Measurements from ENCODE around the gene ABCF1. TPM values are rescaled to one million over a fixed set of nuclear protein-coding genes. Genes with fewer than 3 reads are reported as not detected.

ABCF1 gene
- polyA plus RNA-seq, 4 donors: 66.8 to 79.0 (median 71.5) TPM

DNA sequence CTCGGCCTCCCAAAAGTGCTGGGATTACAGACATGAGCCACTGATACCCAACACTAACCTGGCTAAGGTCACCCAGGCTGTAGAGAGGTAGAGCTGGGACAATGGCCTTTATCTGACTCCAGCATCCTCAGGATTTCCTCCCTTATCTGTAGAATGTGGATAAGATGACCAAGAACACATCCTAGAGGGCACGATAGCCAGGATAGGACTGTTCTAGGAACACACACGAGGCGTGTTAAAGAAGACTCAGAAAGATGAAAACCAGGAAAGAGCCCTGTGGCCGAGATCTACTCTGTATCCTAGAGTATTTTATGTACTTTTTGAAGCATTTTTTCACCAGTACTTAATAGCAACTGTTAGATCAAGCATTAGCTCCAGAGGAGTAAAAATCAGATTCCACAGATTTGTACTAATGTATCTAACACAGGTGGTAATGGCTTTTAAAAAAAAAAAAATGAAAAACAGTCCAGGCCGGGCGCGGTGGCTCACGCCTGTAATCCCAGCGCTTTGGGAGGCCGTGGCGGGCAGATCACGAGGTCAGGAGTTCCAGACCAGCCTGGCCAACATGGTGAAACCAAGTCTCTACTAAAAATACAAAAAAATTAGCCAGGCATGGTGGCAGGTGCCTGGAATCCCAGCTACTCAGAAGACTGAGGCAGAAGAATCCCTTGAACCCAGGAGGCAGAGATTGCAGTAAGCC is 28.5 kb downstream of the ABCF1 start:
- no peak for DNase-seq (ENCODE audit: low read depth in 4 of 4, low spot score in 2 of 4)

DNA sequence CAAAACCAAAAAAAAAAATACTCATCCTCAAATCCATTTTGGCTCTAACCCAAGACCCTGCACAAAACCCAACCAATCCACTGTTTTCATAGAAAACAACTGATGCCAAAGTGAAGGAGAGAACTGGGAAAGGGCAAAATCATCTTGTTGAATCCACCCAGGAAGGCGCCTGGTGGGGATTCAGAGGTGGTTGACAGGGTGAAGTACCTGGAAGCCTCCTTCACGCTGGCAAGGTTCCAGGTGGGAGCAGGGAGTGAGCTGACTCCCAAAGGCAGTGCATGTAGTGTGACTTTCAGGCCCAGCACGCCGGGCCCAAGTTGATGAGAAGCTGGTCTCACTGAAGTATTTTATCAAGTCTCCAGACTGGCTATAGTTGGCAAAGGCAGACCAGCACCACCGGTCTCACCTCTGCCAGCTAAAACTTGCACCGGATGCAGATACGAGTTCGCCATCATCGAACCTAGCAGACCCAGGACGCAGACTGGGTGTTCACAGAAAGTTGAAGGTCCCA is 29.3 kb downstream of the ABCF1 start:
- DNase-seq (ENCODE audit: low read depth in 4 of 4, low spot score in 2 of 4): no peak

DNA sequence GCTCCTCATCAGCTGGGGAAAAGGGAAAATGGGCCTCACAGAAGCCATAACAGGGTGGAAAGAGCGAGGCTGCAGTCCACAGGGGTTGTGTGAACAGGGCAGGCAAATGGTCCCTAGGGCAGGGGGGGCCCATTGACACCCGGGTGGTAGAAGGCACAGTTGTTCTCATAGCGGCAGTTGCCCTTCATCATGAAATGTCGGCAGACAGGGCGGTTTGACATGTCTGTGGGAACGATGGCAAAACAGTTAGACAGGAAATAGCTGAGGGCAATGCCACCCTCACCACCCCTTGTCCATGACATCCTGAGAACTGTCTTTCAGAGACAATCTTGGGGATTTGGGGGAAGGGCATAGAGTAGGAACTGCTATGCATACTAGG is 30.2 kb downstream of the ABCF1 start:
- no peak for DNase-seq (ENCODE audit: low read depth in 4 of 4, low spot score in 2 of 4)

DNA sequence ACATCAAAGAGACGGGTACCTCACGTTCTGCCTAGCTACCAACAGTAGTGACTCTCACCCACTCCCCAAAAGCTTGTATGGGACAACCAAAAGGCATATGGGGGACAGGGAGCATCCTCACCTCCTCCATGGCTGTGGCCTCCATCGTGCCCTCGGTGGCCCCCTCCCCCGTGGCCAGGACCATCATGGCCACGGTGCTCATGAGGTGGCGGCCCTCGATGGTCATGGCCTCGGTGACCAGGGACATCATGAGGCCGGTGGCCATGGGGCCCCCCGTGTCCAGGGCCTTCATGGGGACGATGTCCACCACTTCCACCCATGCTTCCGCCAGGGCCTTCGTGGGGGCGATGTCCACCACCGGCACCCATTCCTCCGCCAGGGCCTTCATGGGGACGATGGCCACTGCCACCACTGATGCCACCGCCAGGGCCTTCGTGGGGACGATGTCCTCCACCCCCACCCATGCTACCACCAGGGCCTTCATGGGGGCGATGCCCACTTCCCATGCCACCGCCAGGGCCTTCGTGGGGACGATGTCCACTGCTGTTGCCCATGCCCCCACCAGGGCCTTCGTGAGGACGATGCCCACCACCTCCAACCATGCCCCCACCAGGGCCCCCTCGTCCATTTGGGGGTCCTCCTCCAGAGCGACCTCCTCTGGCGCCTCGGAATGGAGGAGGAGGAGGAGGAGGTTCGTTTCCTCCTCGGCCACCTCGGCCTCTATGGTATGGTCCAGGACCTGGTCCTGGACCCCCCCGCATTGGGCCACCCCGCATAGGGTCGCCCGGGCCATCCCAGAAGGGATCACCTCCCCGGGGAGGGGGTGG is 30.8 kb downstream of the ABCF1 start:
- no peak for DNase-seq (ENCODE audit: low read depth in 4 of 4, low spot score in 2 of 4)

DNA sequence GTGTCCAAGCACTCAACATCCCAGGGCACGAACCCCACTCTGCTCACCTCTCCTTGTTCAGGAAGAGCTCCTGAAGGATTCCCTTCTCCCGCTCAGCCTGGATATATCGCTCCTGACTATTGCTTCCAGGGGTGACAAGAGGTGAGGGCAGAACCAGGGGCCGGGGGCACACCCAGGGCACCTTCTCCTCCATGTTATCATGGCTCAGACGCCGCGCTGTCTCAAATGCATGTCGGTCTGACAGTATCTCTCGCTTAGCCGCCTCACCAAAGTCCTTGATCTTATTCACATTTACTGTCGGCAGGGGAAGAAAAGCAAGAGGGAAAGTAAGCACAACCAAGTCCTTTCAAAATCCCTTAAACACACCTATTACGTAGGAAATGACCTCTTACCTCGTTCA is 32.7 kb downstream of the ABCF1 start:
- no peak for DNase-seq (ENCODE audit: low read depth in 4 of 4, low spot score in 2 of 4)

DNA sequence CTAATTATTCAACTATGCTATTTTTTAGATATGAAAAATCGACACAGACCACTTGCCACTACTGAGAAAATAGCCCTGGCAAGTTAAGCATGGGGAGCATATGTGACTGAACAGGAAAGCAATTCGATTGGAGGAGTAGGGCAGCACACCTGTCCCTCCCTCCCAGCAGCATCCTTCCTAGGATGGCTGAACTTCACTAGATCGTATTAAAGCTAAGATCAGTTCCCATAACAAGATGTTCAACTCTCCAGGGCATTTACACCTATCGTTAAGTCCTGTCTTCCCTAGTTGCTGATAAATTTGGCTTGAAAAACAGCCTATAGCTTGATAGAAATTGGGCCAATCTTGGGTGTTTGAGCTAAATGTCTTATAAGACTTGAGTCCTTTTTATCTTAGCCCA is 38.8 kb downstream of the ABCF1 start:
- DNase-seq (ENCODE audit: low read depth in 4 of 4, low spot score in 2 of 4): no peak

DNA sequence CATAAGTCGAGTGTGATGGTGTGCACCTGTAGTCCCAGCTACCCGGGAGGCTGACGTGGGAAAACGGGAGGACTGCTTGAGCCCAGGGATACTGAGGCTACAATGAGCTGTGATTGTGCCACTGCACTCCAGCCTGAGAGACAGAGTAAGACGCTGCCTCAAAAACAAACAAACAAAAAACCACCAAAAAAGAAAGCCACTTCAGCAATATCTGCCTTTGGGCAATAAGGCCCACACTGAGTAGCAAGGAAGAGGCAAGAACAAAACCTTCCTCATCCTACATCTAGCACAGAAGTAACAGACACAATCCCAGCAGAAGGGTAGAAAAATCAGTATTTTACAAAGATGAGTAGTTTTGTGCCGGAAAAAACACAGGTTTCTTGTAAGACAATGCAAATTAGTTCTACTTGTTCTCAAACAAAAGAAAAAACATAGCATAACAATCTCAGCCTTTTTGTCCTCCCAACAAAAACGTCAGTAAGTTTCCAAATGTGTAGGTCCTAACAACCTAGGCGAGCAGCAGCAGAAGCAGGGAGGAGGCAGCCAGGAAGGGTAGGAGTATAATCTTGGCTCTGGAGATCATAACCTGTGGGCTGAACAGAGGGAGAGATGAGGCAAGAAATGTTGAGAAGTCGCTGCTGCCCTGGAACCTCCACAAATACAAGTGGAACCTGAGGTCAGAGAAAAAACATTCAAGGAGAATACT is 40.1 kb downstream of the ABCF1 start:
- DNase-seq (ENCODE audit: low read depth in 4 of 4, low spot score in 2 of 4): no peak

DNA sequence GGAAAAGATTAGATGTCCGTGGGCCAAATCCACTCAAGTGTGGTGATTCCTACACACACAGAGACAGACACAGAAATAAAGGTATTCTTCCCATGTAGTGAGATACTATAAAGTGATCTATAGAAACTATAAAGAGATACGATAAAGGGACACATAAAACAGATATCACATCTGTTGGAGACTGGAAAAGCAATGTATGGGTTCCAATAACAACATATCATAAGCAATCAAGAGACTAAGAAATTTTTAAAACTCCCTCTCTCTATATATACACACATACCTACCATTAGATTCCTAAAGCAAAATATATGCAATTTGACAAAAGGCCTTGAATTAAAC is 40.6 kb downstream of the ABCF1 start:
- no peak for DNase-seq (ENCODE audit: low read depth in 4 of 4, low spot score in 2 of 4)

DNA sequence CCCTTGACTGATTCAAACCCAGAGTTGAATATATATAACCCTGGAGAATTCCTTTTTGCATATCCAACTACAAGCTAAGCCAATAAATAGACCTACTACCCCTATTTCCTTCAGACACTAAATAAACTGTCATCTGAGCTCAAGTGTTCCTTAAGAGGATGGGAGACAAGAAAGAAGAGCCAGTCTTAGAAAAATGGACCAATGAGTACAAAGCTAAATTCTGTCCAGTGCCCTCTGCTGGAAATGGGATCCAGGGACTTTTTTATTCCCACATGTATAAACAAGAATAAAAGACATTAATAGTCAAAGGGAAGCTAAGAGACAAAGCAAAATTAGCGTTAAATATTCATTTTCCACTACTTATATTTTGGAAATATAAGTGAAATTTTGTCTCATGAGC is 41.0 kb downstream of the ABCF1 start:
- no peak for DNase-seq (ENCODE audit: low read depth in 4 of 4, low spot score in 2 of 4)

DNA sequence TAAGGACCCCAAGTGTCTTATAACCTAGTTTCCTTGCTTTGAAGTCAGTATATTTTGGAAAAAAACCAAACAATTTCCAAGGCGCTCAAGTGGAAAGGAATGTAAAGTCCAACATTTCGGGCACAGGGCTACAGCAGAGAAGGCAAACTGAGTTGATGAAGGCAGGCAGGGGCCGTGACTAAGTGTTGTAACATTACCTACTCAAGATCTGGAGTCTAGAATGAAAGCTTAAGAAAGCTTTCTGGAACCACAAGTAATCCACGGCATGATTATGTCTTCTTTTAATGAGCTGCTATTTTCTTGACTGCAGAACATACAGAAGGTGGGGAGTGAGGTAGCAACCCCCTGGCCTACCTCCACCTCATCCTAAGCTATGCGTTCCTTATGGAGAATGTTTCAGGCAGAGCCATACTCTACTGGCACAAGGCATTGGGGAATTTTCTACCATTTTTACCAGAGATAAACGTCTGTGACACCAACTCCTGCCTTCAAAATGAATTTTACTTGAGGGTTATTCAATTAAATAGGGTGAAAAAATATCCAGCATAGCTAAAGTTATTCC is 41.5 kb downstream of the ABCF1 start:
- no peak for DNase-seq (ENCODE audit: low read depth in 4 of 4, low spot score in 2 of 4)

DNA sequence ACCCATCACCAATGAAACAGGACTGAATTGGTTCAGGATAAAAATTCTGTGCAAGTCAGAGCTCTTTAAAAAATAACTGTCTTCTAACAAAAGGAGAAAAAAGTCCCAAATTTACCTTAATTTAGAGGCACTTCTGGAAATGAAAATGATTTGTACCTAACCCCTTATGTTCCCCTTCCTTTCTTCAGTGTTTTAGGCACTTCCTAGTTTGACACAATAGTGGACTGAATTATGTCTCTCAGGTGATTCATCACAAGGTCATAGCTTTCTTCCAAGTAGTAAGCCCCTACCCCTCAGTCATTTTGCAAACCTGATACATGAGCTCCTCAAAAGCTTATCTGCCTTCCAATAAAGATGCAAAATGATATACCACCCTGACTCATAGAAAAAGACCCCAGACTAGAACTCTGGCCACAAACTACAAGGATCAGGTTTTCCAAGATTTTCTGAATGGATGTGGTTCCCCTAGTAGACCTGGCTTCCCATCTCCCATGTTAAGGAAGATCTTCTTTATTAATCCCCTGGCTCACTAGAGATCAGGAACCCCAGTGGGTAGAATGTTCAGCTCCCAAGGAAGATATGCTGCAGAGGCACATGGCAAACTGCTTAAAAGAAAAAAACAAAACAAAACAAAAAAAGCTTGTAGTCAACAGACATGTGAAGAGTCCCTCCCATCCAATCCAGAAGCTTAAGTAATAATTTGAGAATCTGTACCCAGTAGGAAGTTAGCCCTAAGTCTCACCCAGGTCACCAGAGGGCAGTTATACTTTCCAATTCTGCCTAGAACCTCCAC is 42.2 kb downstream of the ABCF1 start:
- no peak for DNase-seq (ENCODE audit: low read depth in 4 of 4, low spot score in 2 of 4)

DNA sequence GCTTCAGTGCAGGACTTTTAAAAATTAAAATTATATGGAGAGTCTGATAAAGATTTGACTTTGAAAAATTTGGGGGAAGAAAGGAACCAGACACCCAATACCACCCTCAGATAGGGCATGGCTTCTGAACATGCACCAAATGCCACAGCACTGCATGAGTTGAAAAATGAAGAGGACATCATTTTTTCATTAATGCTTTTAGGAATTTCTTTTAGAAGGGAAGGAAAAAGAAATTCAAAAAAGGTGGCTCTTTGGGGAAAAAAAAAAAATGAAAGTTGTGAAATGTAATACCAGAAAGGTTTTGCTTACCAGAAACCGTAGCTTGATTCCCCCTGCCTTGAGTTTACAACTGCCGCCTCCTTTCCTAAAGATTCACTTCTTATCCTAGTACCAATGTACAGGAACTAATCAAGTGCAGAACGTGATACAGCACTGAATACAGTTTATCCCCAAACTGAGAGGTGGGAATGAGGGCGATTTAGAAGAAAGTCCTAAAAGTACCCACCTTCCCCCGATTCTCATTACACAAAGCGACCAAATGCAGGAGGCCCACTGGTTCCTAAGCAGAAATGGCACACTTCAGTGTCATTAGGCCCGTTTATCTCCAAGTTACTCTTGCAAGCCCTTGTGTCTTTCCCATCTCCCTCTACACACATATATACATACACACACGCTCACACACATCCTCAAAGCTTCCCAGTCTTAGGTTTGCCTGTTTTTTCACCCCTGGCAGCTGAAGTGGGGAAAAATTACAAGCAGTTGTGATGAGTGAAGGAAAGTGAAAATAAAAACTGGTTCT is 43.0 kb downstream of the ABCF1 start:
- DNase-seq (ENCODE audit: low read depth in 4 of 4, low spot score in 2 of 4): no peak

DNA sequence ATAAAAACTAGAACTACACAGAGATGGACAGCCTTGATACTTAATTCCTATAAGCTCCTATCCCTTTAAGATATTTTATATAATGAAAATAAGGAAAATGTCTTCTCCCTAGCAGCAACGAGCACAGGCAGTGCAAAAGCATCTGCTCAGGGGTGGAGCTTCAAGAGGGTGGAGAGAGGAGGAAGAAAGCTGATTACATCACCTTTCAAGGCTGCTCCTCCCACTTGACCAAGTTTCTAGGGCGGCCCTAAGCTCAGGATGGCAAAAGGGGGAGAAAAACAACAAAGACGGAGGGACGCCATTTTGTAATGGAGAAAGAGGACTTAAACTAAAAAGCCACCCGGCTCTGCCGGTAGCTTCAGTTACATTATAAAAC is 43.6 kb downstream of the ABCF1 start:
- DNase-seq (ENCODE audit: low read depth in 4 of 4, low spot score in 2 of 4): peak; percentile 90 to 98 (median 95)

DNA sequence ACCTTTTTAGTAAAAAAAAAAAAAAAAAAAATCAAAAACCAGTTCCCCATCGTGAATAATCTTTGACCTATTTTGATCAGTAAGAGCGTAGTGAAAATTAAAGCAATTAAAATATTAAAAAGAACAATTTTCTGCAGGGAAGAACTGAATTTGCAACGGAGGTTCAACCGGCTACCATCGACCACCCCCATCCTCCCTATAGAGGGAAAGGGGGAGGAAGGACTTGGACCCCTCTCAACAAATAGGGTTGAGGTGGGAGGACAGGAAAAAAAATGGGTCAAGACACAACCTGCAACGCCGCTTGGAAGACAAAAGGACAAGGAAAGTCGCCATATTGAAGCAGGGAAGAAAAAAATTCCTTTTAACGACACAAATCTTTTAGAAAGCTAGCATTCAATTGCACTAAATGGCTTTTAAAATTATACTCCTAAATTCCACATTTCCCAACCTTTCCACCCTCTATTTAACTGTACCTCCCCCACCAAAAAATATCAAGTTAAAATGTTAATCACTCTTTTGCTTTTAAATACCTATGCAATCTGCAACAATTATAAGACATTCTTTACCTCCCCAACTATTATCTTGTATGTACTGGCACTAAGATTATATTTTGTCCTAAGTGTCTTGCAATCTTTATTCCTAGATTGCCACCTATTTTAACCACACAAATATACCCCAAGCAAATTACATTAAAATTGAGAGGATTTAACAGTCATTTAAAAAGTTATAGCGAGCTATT is 44.1 kb downstream of the ABCF1 start:
- no peak for DNase-seq (ENCODE audit: low read depth in 4 of 4, low spot score in 2 of 4)

DNA sequence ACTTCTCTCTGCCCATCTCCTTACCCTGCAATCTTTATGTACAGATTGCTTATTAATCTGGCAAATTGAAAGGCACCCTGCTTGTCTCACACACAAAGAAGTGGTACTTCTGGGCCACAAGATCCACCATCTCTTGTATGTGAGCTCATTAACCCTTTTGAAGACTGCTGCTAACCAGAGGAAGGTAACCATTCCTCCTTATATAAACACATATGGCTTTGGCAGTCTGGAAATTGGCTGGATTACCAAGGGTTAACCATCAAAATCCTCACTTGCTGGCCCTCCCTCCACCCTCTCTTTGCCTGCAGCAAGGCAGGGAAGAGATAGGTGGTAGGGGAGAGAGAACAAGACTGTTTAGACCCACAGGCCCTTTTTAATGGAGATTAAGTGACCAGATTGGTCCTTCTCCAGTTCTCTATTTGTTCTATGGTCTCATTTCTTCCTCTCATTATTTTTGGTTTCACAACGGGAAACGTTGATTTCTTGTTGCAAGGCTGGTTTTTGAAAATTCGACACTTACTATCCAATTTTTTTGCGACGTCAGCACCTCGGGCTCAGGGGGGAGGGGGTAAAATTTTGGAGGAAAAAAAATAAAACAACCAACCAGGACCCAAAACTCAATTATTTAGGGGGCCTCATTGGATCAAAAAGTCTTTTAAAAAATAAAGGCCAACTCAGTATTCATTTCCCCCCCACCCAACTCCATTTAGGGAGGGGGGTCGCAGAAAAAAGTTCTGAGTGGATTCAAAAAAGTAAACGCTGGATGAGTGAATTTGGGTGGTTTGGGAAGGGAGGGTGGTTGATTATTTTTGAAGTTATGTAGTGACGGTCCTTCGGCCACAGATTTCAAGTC is 44.9 kb downstream of the ABCF1 start:
- DNase-seq (ENCODE audit: low read depth in 4 of 4, low spot score in 2 of 4): no peak

DNA sequence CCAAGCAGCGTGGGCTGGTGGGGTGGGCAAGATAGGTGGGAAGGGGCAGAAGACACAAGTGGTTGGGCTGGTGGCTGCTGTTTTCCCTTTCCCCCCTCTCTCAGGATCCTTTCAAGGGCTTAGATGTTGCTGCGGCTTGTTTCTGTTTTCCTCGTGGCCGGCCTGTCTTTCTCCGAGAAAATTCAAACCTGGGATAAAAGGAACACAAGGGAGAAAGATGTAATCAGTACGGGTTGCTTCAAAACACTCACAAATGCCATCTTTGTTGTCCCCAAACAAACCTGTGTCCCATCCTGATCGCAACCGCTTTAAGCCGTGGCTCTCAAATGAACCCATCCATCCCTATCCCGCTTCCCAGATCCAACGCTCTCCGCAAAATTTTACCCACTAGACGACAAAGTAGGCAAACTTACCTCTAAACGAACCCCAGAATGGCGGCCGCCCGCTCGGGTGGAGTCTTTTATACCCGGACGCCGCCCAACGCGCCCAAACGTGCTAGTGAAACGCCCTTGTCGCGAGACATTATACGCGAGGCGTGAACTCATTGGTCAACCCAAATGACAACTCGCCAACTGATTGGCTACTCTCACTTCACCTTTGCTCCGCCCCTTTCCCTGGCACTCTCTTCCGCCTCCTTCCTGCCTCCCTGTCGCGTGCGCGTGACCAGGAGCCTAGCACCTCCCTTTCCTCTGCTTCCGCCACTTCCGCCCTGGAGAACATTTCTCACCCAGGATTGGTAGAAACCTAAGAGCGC is 45.7 kb downstream of the ABCF1 start, which contains the start of gene PPP1R10:
Gene PPP1R10, minus strand, starts transcription at position 433 of the 754 bp plus-strand sequence. CDS start 7,299 bp downstream, outside the sequence.
- peak; percentile 100 for DNase-seq (ENCODE audit: low read depth in 4 of 4, low spot score in 2 of 4)

All from left renal cortex interstitium (tissue), 4 donors.